ENCODE measurements around the gene LTK. TPM values are rescaled to one million over a fixed set of nuclear protein-coding genes. Genes with fewer than 3 reads are reported as not detected.

The LTK gene
- total RNA-seq, 2 donors from 2014 or later: 1.9 to 2.8 TPM

Other genes with a start within 250 kb of the LTK start
- gene OIP5, start 181.2 kb downstream of the LTK start, total RNA-seq: 10 to 100 TPM in 1 of 2 donors, 1 to 10 TPM in 1; 9.2 to 13.6 TPM
- gene NUSAP1, start 180.9 kb downstream of the LTK start, total RNA-seq: 100 to 1,000 TPM; 201 to 270 TPM
- gene NDUFAF1, start 111.3 kb downstream of the LTK start, total RNA-seq: 10 to 100 TPM; 13.1 to 21.2 TPM
- 10 to 100 TPM; 23.6 to 38.2 TPM for gene RTF1, start 96.7 kb downstream of the LTK start, total RNA-seq
- 1 to 10 TPM; 3.5 to 5.5 TPM for gene ITPKA, start 20.0 kb downstream of the LTK start, total RNA-seq
- gene RPAP1, start 30.4 kb upstream of the LTK start, total RNA-seq: 10 to 100 TPM; 51.2 to 70.0 TPM
- gene TYRO3, start 45.4 kb upstream of the LTK start, total RNA-seq: 1 to 10 TPM; 1.7 to 2.7 TPM
- 10 to 100 TPM; 36.4 to 36.6 TPM for gene MGA, start 146.6 kb upstream of the LTK start, total RNA-seq